ENCODE results near the gene BTG4. TPM values are rescaled to one million over a fixed set of nuclear protein-coding genes. Genes with fewer than 3 reads are reported as not detected.

BTG4 gene
- polyA plus RNA-seq, 3 donors, result not detected

DNA sequence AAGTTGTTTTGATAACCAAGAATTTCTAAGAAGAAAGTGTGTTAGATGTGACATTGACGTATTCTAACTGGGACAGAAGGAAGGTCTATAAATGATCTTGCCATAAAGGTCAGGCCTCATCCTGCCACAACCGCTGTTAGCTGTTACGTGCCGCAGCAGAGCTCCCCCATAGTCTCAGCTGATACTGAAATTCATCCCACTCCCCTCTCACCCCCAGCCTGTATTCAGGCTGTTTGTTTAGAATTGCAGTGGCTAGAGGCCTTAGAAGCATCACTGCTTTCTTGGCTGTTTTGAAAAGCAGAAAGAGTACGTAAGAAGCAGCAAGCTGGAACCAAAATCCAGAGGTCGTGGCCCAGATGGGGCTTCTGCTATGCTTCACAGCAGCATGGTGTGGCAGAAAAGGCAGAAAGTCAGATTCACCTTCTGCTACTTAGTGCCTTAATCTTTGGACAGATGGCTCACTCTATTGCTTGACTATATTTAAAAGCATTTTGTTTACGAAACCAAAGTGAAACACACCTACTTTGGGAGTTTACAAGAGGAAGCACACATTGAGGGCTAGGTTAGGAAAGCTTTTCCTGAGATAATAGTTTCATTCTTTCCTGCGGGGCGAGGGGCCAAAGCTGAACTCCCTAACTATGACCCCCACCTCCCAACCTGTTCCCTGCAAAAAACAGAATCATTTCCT lies 27.4 kb upstream of the BTG4 start:
- no peak overlapping the region for H3K27ac ChIP-seq (ENCODE audit: low read depth, low read length)
- WGBS, 3 donors, result 65 to 90% (median 67%) methylated on average over 9 of the region's 9 CpGs

DNA sequence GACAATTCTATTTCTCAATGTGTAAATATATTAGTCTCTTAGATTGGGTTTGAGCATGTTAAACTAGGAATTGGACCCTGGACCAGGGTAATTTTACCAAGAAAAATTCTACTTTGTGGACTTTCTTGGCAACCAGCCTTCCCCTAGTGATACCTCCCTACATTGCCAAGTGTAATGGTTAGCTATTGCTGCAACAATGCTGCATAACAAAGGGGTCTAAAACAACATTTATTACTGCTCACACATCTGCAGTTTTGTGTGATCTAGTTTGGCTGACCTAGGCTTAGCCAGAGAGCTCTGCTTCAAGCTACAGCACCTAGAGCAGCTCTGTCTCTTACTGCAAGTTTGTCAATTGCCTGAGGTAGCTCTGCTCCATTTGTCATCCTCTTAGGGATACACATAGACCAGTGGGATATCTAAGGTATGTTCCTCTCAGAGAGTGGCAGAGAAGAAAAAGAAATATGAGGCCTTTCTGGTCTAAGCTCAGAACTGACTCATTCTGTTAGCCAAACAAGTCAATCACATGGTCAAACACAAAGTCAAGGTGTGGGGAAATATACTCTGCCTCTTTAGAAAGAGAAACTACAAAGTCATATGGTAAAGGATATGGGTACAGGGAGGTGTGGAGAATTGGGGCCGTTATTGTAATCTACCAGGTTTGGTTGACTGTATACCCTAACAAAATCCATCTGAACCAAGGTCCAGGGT lies 26.4 kb upstream of the BTG4 start:
- no peak overlapping the region for H3K27ac ChIP-seq (ENCODE audit: low read depth, low read length)
- 82 to 92% (median 91%) methylated on average over 1 of the region's 1 CpG for WGBS, 3 donors

- no peak overlapping the region for H3K27ac ChIP-seq (ENCODE audit: low read depth, low read length)
- WGBS, 3 donors, result 78 to 85% (median 80%) methylated on average over 3 of the region's 3 CpGs
These were observed 25.2 kb upstream of the BTG4 start for GRCh38 chr11:111537336-111537860.

DNA sequence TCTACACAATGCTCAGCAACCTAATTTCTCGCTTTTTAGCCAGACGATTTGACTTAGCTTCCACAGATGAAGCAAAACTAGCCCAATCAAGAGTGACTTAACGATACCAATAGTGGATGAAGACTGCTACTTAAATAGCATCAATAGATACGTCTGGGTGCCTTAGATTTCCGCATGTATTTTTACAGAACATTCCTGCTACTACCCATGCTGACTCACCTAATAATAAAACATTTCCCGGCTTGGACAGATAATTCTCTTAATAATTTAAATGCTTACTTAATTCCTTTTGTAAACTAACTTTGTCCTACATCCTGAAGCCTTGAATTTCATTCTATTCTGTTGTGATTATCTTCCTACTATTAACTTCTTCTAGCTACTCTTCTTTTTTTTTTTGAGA lies 23.1 kb upstream of the BTG4 start:
- no peak overlapping the region for H3K27ac ChIP-seq (ENCODE audit: low read depth, low read length)

GRCh38 chr11:111532365-111532709 lies 20.2 kb upstream of the BTG4 start:
- WGBS, 3 donors, result 77 to 82% (median 82%) methylated on average over 5 of the region's 5 CpGs
- no peak overlapping the region for H3K27ac ChIP-seq (ENCODE audit: low read depth, low read length)

More for the DNA sequence above, 23.1 kb upstream of the BTG4 start:
- WGBS, 3 donors, result 85 to 88% (median 87%) methylated on average over 6 of the region's 6 CpGs

- no peak overlapping the region for H3K27ac ChIP-seq (ENCODE audit: low read depth, low read length)
- 68 to 69% (median 68%) methylated on average over 9 of the region's 9 CpGs for WGBS, 3 donors
These were observed 19.6 kb upstream of the BTG4 start for GRCh38 chr11:111531687-111532364.

DNA sequence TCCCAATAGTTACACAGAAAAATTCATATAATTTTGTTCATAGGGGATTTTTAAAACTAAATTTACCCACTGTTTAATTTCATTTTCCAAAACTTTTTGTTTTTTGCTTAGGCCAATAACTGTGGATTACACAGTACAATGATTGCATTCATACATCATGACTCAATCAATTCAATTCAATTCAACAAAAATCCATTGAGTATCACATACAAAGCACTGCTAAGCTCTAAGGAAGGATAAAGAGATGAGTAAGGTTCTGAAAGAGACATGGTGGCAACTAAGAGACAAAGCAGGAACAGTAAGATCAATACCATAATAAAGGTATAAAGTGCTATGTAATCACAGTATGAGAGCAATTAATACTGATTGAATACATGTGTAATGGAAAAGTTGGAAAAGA lies 18.9 kb upstream of the BTG4 start:
- no peak overlapping the region for H3K27ac ChIP-seq (ENCODE audit: low read depth, low read length)

DNA sequence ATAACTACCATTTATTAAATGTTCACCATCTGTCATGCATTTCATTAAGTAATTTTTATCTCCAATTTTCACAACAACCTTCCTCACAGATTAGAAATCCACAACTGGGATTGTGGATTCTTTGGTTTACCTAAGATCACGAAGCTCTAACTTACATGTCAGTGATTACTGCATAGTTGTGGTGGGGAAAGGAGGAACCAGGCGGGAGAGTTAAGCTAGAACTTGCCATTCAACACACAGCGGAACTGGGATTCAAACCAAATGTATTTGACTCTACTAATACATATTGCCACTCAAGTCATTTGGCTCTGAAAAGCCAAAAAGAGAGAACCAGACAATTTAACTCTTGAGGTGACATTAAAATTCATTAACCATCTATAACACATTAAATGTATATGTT lies 17.9 kb upstream of the BTG4 start:
- WGBS, 3 donors, result 59 to 77% (median 67%) methylated on average over 3 of the region's 3 CpGs
- no peak overlapping the region for H3K27ac ChIP-seq (ENCODE audit: low read depth, low read length)

DNA sequence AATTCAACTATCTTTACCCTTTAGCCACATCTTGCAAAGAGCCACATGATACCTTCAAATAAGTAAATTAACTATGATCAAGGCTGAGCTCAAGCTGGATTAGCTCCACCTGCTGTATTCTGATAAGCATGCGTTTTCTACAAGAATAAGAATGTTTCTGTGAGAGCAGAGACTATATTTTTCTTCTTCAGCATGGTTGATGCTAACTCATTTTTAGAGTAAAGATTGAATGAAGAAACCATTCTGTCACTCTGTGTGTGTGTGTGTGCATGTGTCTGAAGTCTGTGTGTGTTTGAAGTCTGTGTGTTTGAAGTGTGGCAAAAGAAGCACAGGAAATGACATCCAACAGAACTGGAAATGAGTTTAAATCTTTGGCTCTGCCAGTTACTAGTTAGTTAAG lies 16.4 kb upstream of the BTG4 start:
- no peak overlapping the region for H3K27ac ChIP-seq (ENCODE audit: low read depth, low read length)
- WGBS, 3 donors, result 26 to 46% (median 36%) methylated on average over 1 of the region's 1 CpG

GRCh38 chr11:111527279-111527678 lies 15.1 kb upstream of the BTG4 start:
- WGBS, 3 donors, result 74 to 86% (median 83%) methylated on average over 1 of the region's 1 CpG

DNA sequence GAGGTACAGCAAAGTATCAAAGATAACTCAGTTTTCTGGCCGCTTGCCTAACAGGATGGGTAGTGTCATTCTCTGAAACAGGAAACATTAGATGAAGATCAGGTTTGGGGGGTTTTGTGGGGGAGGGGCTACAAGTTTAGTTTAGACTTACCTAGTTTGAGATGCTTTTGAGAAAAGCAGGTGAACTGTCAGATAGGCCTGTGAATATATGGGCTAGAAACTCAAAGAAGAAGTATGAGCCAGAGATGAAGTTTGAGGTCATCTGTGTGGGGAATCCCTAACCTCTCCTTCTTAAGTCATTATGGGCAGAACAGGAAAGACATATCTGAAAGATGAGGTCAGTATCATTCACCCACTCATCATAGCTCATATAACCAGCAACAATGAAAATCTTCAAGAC lies 14.3 kb upstream of the BTG4 start:
- no peak overlapping the region for H3K27ac ChIP-seq (ENCODE audit: low read depth, low read length)
- WGBS, 3 donors, result 85 to 89% (median 86%) methylated on average over 1 of the region's 1 CpG

More at GRCh38 chr11:111527279-111527678, 15.1 kb upstream of the BTG4 start:
- H3K27ac ChIP-seq (ENCODE audit: low read depth, low read length), result no peak overlapping the region

DNA sequence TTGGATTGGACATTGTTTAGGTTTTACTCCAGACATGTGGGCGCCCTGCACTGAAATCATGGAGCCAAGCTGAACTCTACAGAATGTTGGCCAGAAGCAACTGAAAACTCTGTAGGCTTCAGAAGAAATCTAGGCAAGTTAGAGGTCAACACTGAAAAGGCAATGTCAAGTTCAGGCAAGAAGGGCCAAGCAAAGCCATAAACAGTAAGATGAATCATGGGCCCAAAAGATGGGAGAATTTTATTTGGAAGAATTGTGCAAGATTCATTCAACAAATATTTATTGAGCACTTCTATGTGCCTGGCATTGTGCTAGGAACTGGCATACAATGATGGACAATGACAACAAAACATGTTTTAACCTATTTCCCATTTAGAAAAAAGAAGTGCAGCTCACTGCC lies 13.3 kb upstream of the BTG4 start:
- WGBS, 3 donors, result 92 to 99% (median 97%) methylated on average over 1 of the region's 1 CpG

DNA sequence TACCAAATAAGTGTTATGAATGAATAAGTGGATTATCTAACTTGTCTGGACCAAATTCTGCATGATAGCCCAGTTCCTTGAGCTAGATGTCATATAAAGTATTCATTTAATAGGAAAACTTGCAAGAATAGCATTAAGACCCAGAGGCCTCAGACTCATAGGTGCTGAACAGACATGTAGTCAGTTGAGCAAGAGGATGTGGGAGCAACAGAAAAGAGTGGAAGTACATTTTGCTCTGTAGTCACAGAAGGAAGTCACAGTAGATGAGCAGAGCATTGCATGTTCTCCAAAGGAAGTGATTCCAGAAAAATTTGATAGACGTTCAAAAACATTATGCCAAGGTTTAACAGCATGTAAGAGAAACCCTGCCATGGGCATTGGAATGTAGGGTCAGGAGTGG lies 11.9 kb upstream of the BTG4 start:
- no peak overlapping the region for H3K27ac ChIP-seq (ENCODE audit: low read depth, low read length)
- WGBS, 3 donors, result 31 to 64% (median 43%) methylated on average over 1 of the region's 1 CpG

More for the DNA sequence above, 13.3 kb upstream of the BTG4 start:
- H3K27ac ChIP-seq (ENCODE audit: low read depth, low read length), result no peak overlapping the region

DNA sequence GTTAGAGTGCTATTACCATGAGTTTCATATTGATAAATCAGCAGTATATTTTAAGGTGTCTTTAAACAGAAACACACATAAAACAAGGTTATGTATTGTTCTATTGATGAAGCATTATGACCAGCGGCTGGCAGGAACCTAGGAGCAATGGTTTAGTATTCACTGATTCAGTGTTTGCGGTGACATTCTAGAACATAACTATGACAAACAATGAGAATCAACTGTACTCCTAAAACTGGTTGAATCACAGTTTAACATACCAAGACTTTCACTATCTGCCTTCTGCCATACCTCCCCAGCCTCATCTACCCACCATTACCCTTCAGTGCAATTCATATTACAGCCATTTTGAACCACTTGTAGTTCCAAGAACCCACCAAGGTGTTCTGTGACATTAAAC lies 11.2 kb upstream of the BTG4 start:
- WGBS, 3 donors, result 92 to 96% (median 95%) methylated on average over 2 of the region's 2 CpGs
- no peak overlapping the region for H3K27ac ChIP-seq (ENCODE audit: low read depth, low read length)

GRCh38 chr11:111522426-111522825 lies 10.2 kb upstream of the BTG4 start:
- WGBS, 3 donors, result 71 to 93% (median 92%) methylated on average over 5 of the region's 5 CpGs

DNA sequence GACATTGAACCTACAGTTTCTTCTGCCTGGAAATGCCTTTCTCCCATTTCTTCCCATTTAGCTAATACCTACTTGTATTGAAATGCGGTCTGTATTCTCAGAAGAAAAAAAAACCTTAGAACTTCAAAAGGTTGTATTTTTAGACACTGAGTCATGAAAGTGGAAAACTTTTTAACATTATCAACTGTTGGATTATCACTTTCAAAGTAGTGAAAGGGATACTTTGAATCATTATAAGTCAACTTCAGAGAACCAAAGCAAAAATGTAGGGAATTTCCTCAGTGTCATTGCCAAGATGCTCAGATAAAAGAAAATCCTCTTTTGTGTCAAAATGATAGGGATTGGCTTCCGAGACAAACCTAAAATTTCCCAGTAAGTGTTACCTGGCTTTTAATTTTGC lies 8.9 kb upstream of the BTG4 start:
- no peak overlapping the region for H3K27ac ChIP-seq (ENCODE audit: low read depth, low read length)
- 67 to 80% (median 69%) methylated on average over 2 of the region's 2 CpGs for WGBS, 3 donors

More at GRCh38 chr11:111522426-111522825, 10.2 kb upstream of the BTG4 start:
- H3K27ac ChIP-seq (ENCODE audit: low read depth, low read length), result no peak overlapping the region

DNA sequence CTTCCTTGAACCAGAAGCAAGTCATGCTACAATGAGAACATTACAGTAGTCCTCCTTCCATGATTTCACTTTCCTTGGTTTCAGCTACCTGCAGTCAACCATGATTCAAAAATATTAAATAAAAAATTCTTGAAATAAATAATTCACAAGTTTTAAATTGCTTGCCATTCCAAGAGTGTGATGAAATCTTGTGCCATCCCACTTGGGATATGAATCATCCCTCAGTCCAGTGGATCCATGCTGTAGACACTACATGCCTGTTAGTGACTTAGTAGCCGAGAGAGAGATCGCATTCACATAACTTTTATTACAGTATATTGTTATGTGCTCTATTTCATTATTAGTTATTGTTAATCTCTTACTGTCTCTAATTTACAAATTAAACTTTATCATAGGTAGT lies 8.4 kb upstream of the BTG4 start:
- H3K27ac ChIP-seq (ENCODE audit: low read depth, low read length), result no peak overlapping the region
- 89 to 94% (median 92%) methylated on average over 2 of the region's 2 CpGs for WGBS, 3 donors

DNA sequence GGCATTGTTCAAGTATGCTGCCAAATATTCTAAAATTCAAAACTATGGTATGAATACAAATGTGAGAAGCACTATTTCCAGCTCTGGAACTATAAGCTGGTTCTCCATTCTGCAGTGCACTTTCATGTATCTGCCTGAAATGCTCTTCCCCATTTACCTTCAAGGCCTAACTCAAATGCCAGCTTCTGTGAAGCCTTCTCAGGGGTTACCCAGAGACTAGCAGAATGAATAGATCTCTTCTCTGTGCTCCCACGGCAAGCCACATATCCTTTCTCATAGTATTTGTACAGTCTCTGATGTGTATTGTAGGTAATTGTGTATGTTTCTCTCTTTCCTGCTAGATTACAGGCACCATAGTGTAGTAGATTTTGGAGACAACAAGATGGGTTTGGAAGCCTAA lies 6.5 kb upstream of the BTG4 start:
- 48 to 81% (median 73%) methylated on average over 1 of the region's 1 CpG for WGBS, 3 donors
- no peak overlapping the region for H3K27ac ChIP-seq (ENCODE audit: low read depth, low read length)

GRCh38 chr11:111515591-111515990 lies 3.4 kb upstream of the BTG4 start:
- H3K27ac ChIP-seq (ENCODE audit: low read depth, low read length), result no peak overlapping the region
- WGBS, 3 donors, result 86 to 96% (median 87%) methylated on average over 2 of the region's 2 CpGs

Data from adipose tissue (tissue), 3 donors.